T-helper 1 cell treated with Interleukin-12 subunit alpha and Interleukin-12 subunit beta and Interleukin-4 antibody, amounts not matched to agents 30 μg/mL and 1 μg/mL, for 36 hours (primary cell): ENCODE results near the gene EHMT2.
"Not testable (repeated sequence)": the region's sequence is repeated elsewhere in the genome, so short reads cannot be mapped to it uniquely, and the experiment has no call there.

Source experiments
- H3K27ac Mint-ChIP-seq: one replicate; pipeline ENCODE4 v1.8.0; 2021; ENCODE audit warnings: mild to moderate bottlenecking, mixed read lengths
- H3K27me3 Mint-ChIP-seq: one replicate; pipeline ENCODE4 v1.8.0; 2021; ENCODE audit warnings: low read depth, mixed read lengths
- H3K36me3 Mint-ChIP-seq: one replicate; pipeline ENCODE4 v1.8.0; 2021; ENCODE audit warnings: low read depth, mixed read lengths
- H3K4me1 Mint-ChIP-seq: one replicate; pipeline ENCODE4 v1.8.0; 2021; ENCODE audit warnings: low read depth, mixed read lengths
- H3K4me3 Mint-ChIP-seq: one replicate; pipeline ENCODE4 v1.8.0; 2021; ENCODE audit warnings: mild to moderate bottlenecking, moderate library complexity, mixed read lengths
- H3K9me3 Mint-ChIP-seq: one replicate; pipeline ENCODE4 v1.8.0; 2021; ENCODE audit warnings: mixed read lengths

Gene EHMT2

DNA sequence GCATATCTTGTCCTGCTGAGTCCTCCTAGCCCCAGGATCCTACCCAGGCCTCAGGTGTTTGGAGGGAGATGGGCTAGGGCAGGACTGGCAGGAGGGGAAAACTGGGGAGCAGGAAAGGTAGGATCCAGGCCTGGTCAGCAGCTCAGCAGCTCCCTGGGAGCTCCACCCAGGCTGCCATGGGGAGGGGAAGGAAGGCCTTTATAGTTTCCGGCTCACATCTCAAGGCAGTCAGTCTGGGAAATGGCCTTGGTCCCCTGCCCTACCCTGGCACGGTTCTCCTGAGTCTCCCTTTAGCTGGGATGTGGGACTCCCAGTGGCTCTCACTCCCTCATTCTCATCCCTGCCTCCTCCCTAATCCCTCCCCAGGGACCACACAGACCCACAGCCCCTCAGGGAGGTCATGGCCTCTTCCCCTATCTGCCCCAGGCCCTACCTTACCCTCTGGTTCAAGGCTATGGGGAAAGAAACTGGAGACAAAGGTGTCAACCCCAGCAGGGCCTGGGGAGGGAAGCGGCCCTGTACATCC lies 20.3 kb downstream of the EHMT2 start:
- Mint-ChIP-seq H3K27me3 (no peaks in the 10 kb centered on the region), H3K9me3 (no peaks in the 10 kb centered on the region), H3K36me3 (peaks cover 18% of the 10 kb centered on the region), H3K4me1 (peaks cover 2% of the 10 kb centered on the region), H3K27ac (no peak overlapping the region), H3K4me3 (no peak overlapping the region)

DNA sequence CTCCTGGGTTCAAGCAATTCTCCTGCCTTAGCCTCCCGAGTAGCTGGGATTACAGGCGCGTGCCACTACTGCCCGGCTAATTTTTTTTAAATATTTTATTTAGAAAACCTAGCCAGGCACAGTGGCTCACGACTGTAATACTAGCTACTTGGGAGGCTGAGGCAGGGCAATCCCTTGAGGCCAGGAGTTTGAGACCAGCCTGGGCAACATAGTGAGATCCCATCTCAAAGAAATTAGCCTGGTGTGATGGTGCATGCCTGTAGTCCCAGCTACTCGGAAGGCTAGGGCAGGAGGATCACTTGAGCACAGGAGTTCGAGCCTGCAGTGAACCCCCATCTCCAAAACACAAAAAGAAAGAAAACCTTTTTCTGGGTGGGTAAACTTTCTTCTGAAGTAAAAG lies 21.1 kb downstream of the EHMT2 start:
- Mint-ChIP-seq H3K4me3 (no peak overlapping the region), H3K36me3 (peaks cover 13% of the 10 kb centered on the region), H3K27ac (no peak overlapping the region), H3K27me3 (no peaks in the 10 kb centered on the region), H3K9me3 (no peaks in the 10 kb centered on the region), H3K4me1 (peaks cover 2% of the 10 kb centered on the region)

GRCh38 chr6:31875877-31876276 lies 21.6 kb downstream of the EHMT2 start:
- Mint-ChIP-seq H3K9me3 (no peaks in the 10 kb centered on the region), H3K4me1 (peaks cover 2% of the 10 kb centered on the region), H3K36me3 (peaks cover 8% of the 10 kb centered on the region), H3K4me3 (no peak overlapping the region), H3K27me3 (no peaks in the 10 kb centered on the region), H3K27ac (no peak overlapping the region)

DNA sequence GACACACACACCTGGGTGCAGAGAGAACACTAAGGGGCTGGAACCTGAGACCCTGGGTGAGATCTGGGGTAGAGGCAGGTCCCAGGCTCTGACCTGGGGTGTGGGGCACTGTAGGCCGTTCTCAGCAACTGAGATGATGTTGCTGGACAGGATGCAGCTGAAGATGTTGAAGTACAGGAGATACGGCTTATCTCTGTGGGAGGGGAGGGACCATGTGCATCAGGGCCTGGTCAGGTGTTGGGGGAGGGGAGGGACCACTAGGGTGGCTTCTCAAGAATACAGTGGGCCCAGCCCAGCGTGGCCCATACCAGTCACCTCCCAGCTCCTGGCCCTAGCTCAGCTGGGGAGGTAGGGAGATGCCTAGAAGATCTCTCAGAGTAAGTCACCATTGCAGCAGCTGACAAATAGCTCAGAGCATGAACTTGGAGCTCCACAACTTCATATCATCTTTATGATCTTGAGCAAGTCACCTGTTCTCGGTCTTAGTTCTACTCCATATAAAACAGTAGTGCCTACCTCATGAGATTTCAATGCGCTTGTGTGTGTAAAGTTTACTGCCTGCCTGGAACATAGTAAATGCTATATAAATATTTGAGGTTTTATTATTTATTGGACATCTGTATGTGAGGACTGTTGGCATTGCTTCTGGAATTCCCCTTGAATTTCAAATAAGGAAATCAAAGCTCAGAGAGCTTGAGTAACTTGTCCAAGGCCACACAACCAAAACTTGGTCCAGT lies 22.5 kb downstream of the EHMT2 start:
- Mint-ChIP-seq H3K4me1 (peaks cover 2% of the 10 kb centered on the region), H3K36me3 (peaks cover 4% of the 10 kb centered on the region), H3K27me3 (peaks cover 3% of the 10 kb centered on the region), H3K9me3 (no peaks in the 10 kb centered on the region), H3K4me3 (no peak overlapping the region), H3K27ac (no peak overlapping the region)

GRCh38 chr6:31874084-31874670 lies 23.3 kb downstream of the EHMT2 start:
- H3K27me3 Mint-ChIP-seq, result peaks cover 3% of the 10 kb centered on the region
- H3K27ac Mint-ChIP-seq, result no peak overlapping the region

DNA sequence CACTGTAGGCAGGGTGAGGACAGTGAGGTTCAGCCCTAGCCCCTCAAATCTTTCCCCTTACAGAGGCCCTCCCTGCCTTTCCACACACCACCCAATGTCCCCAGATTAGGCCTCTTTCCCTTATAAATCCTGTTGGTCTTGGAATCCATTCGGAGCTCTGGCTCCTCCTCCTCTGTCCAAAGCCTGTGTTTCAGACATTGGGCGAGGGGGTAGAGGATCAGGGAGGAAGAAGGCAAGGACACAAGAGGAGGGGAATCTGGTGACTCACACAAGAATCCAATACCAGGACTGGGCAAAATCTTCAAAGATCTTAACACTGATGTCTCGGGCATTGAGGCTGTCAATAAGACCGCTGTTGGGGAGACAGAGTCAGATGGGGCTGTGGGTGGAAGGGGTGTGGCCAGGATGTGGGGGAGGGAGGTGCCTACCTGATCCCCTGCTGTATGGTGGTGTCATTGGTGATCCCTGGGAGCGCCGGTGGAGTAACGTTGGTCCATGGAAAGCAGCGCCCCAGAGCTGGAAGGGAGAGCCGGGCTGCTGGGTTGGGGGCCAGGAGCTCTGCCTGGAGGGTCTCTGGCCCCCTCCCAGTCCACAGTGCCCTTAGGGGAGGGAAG lies 26.3 kb downstream of the EHMT2 start:
- H3K4me1 Mint-ChIP-seq, result peaks cover 2% of the 10 kb centered on the region
- no peak overlapping the region for H3K27ac Mint-ChIP-seq
- no peak overlapping the region for H3K4me3 Mint-ChIP-seq
- peaks cover 3% of the 10 kb centered on the region for H3K27me3 Mint-ChIP-seq
- H3K36me3 Mint-ChIP-seq, result no peaks in the 10 kb centered on the region
- H3K9me3 Mint-ChIP-seq, result no peaks in the 10 kb centered on the region

More at GRCh38 chr6:31874084-31874670, 23.3 kb downstream of the EHMT2 start:
- Mint-ChIP-seq H3K36me3 (no peaks in the 10 kb centered on the region), H3K9me3 (no peaks in the 10 kb centered on the region), H3K4me1 (peaks cover 2% of the 10 kb centered on the region), H3K4me3 (no peak overlapping the region)

- Mint-ChIP-seq H3K4me1 (no peaks in the 10 kb centered on the region), H3K27me3 (peaks cover 3% of the 10 kb centered on the region), H3K9me3 (no peaks in the 10 kb centered on the region), H3K36me3 (no peaks in the 10 kb centered on the region), H3K4me3 (no peak overlapping the region), H3K27ac (no peak overlapping the region)
Observed at GRCh38 chr6:31870385-31870921, 27.0 kb downstream of the EHMT2 start.

DNA sequence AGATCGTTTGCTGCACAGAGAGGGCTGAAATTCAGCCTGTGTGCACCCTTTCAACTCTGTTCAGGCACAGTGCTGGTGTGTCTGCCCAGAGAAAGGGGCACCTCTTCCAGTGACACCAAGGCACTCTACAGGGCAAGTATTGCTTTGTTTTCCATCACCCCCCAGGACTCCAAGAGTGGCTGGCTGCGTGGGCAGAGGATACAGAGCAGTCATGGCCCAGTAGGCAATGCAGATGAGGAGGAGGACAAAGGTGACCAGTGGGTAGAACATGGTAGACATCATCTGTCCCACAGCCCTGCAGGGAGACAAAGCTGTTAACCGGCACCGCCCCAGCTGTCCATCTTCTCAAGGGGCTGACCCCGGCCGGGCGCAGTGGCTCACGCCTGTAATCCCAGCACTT lies 28.2 kb downstream of the EHMT2 start:
- no peaks in the 10 kb centered on the region for H3K9me3 Mint-ChIP-seq
- no peaks in the 10 kb centered on the region for H3K36me3 Mint-ChIP-seq
- peaks cover 2% of the 10 kb centered on the region for H3K4me1 Mint-ChIP-seq
- peaks cover 3% of the 10 kb centered on the region for H3K27me3 Mint-ChIP-seq
- H3K27ac Mint-ChIP-seq, result no peak overlapping the region
- H3K4me3 Mint-ChIP-seq, result no peak overlapping the region

- H3K4me1 Mint-ChIP-seq, H3K27me3 Mint-ChIP-seq, H3K4me3 Mint-ChIP-seq, H3K36me3 Mint-ChIP-seq, H3K9me3 Mint-ChIP-seq, H3K27ac Mint-ChIP-seq: not testable (repeated sequence)
Observed at GRCh38 chr6:31868658-31868971, 28.9 kb downstream of the EHMT2 start.

GRCh38 chr6:31865205-31866118 lies 32.0 kb downstream of the EHMT2 start:
- Mint-ChIP-seq H3K36me3 (peaks cover 4% of the 10 kb centered on the region), H3K4me3 (no peak overlapping the region), H3K27ac (no peak overlapping the region), H3K9me3 (no peaks in the 10 kb centered on the region), H3K27me3 (peaks cover 2% of the 10 kb centered on the region), H3K4me1 (peaks cover 20% of the 10 kb centered on the region)

DNA sequence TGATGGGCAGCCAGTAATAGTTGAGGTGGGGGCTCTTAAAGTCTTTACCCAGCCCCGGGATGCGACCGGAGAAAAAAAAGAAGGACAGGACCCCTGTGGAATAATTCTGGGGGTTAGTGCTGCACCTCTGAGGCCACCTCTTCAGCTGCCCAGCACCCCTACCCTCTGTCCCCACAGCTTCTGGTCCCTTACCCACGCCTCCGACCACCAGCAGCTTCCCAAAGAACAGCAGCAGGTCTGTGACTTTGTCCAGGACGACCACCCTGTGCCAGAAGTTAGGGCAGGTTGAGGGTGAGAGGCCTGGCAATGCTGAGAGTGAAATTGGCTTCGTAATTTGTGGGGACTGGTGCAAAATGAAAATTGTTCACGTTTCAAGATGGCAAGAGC lies 32.7 kb downstream of the EHMT2 start:
- no peaks in the 10 kb centered on the region for H3K9me3 Mint-ChIP-seq
- peaks cover 7% of the 10 kb centered on the region for H3K36me3 Mint-ChIP-seq
- H3K4me3 Mint-ChIP-seq, result no peak overlapping the region
- no peaks in the 10 kb centered on the region for H3K27me3 Mint-ChIP-seq
- no peak overlapping the region for H3K27ac Mint-ChIP-seq
- H3K4me1 Mint-ChIP-seq, result peaks cover 20% of the 10 kb centered on the region

DNA sequence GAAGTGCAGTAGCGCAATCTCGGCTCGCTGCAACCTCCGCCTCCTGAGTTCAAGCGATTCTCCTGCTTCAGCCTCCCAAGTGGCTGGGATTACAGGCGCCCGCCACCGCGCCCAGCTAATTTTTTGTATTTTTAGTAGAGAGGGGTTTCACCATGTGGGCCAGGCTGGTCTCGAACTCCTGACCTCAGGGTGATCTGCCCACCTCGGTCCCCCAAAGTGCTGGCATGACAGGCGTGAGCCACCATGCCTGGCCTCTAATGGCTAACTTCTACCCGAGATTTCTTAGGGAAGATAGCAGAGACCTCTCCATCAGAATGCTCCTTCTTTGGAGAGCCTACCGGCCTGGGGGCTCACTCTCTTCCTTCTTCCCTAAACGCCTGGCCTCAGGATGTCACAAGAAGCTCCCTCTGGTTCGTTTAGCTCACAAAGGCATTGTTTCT lies 33.4 kb downstream of the EHMT2 start:
- H3K4me3 Mint-ChIP-seq, result peak overlapping the region; percentile 98
- H3K4me1 Mint-ChIP-seq, result peaks cover 20% of the 10 kb centered on the region
- not testable (repeated sequence) for H3K27me3 Mint-ChIP-seq, H3K9me3 Mint-ChIP-seq
- H3K36me3 Mint-ChIP-seq, result peaks cover 12% of the 10 kb centered on the region
- H3K27ac Mint-ChIP-seq, result peak overlapping the region; percentile 91

DNA sequence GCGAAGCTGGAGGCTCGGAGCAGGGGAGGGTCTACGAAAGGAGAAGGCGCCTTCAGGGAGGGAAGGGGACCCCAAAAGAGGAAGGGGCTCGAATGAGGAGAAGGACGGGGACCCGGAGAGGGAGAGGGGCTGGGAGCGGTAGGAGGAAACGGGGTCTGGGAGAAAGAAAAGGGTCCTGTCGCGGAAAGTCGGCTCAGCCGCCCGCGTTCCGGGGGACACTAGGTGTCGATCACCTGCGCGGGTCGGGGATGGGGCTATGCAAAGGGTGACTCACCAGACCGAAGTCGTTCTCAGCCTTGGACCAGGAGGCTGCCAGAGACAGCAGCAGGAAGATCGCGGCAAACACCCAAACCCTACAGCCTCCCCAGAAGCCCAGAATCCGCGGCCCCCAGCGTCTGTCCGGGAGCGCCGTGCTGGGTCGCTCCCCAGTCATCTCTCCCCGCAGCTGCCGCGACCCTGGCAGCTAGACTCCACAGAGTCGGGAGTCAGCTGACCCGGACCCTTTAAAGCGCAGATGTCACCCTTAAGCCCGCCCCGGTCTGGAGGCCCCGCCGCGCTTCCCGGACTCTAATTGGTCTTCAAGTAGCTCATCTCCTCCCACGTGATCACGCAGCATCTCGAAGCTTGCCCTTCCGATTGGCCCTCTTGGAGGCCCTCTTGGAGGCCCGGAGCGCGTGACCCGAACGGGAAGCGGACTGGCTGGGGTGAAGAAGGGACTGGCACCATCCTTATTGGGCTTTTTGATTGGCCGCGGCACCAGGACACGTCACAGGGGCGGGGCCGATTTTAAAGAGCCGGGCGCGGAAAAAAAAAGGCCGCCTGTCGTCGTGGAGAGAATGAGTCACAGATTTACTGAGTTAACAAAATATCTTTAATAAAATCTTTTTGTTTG lies 34.9 kb downstream of the EHMT2 start, which contains the start of gene NEU1:
Gene NEU1, minus strand, starts transcription at position 478 of the 892 bp plus-strand sequence. Its CDS starts 45 bp downstream, at position 433.
- Mint-ChIP-seq H3K4me1 (peaks cover 20% of the 10 kb centered on the region), H3K27ac (peak within 1 kb of the TSS; percentile 91), H3K4me3 (peak within 1 kb of the TSS; percentile 98), H3K27me3 (no peaks in the 10 kb centered on the region), H3K36me3 (peaks cover 14% of the 10 kb centered on the region), H3K9me3 (no peaks in the 10 kb centered on the region)
